Effector CD4-positive, alpha-beta T cell (primary cell): ENCODE data around the gene IRX4.

ENCODE experiments used
- DNase-seq: peaks from one replicate; pipeline ENCODE4 v3.0.0-alpha.2; 2020

Gene IRX4

GRCh38 chr5:1913578-1913977 is 30.9 kb upstream of the IRX4 start:
- DNase-seq, result no peak

GRCh38 chr5:1912951-1913565 is 30.3 kb upstream of the IRX4 start:
- DNase-seq, result no peak

GRCh38 chr5:1911773-1912235 is 29.1 kb upstream of the IRX4 start:
- no peak for DNase-seq

DNA sequence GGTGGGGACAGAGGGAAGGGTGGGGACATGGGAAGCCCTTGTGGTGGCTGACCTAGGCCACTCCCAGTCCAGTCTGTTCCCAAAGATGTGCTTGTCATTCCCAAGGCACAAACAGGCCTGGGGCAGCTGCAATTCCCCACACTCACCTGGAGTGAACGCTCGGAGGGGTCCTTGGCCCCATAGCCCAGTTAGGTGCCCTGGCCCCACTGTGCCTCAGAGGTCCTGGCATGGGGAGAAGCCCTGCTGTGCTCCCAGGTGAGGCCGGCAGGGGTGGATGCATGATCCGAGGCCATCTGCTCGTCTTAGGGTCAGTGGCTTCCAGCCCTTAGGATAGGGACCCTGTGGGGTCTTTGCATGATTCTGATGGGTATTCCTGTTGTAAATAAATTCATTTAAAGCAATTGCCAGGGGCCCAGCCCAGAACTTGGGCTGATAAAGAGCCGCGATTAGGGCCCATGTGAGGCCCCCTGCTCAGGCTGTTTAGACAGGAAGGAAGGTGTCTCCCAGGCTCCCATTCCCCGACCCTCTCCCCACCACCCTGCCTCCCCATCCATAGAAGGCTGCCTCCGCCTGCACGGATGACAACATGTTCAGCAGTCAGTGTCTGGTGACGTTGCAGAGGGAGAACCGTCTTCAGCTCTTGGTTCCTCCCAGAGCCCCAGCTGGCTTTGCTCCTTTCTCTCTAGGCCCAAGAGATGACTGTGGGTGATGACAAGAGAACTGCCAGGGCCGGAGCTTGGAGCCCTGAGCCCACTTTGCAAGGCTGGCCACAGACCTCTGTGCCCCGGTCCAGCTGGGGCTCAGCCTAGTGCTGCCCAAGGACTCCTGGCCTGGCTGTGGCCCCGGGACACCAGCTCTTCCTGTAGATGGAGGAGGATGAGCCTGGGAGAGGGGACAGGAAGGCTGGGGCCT is 28.4 kb upstream of the IRX4 start:
- no peak for DNase-seq

DNA sequence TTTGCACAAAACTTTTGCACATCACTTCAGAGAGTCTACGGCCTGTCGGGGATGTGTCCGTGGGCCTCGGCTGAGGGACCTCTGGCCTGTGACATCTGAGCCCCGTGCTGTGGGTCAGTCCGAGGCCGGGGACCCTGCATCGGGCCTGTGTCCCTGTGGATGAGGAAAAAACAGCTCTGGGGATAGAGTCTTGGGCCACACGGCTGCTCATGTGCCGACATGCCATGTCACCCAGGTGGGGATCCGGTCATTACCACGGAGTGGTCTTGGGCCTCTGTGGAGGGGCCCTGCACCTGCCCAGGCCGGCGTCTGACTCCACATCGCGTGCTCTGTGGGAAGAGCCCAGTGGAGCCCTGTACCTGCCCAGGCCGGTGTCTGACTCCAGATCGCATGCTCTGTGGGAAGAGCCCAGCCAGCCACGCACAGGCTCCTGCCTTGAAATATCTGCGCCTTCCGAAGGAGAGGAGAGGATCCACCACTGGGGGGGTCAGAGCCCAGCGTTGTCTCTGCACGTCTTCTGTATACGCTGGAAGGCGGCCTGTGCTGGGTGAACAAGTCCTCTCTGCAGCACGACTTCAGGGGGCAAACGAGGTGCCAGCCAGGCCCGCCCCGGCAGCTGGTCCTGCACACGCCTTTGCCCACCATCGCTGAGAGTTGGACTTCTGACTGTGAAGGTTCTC is 27.5 kb upstream of the IRX4 start:
- no peak for DNase-seq

DNA sequence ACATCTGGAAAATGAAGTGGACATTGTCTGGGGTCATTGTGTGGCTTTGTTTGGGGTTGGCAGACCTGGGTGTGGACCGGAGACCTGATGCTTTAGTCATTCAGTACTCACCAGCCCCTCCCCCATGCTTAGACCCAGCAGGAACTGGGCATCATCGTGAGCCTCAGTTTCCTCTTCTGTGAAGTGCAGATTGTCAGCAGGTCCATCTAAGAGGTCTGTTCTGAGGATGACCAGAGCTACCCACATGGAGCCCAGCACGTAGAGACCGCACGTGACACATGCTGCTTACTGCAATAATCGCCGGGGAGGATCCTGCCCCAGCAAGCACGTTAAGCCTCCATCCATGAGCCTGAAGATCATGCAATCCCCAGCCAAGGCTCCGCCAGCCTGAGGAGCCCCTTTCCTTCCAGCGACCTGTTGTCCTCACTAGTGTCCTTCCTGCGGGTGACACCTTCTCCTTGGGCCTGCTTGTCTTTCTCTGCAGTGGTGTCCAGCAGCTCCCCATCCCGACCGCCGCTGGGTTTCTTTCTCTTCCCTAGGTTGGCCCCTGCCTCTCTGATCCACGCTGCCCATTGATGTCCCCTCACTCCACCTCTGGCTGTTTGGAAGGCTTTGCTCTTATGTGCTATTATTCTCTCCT is 26.7 kb upstream of the IRX4 start:
- no peak for DNase-seq

- DNase-seq, result no peak
Observed at GRCh38 chr5:1908931-1909330, 26.2 kb upstream of the IRX4 start.

- no peak for DNase-seq
Observed at GRCh38 chr5:1907616-1908015, 24.9 kb upstream of the IRX4 start.

DNA sequence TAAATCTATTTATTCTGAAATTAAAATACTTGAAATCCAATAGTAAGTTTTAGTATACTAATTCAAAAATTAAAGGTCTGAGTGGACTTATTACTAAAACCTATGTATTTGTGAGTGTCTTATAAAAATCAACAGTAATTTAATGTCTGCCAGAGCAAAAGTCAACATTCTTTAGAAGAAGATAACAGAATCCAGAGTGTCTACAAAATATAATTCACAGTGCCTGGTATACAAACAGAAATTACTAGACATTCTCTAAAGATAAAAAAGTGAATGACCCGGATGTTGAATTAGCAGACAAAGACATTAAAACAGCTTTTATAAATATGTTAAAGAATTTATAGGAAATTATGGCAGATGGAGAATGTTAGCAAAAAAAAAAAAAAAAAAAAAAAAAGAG is 22.4 kb upstream of the IRX4 start:
- no peak for DNase-seq

- no peak for DNase-seq
Observed at GRCh38 chr5:1901983-1902382, 19.3 kb upstream of the IRX4 start.

DNA sequence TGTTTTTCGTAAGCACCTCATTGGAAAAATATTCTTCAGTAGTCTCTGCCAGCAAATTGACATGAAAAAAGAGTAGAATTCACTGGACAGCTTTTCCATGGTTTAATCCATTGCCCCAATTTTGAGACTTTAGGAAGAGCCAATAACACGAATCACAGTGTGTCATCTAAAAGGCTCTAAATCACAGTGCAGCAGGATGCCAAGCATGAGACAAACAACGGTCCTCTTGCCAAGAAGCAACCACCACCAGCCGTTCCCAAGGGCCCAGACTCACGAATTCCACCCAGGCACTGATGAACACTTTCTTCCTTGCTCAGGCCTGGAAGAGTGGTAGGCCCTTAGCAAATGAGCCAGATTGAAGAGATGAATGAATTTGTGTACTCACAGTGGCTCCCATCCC is 18.3 kb upstream of the IRX4 start:
- no peak for DNase-seq

GRCh38 chr5:1899201-1899600 is 16.5 kb upstream of the IRX4 start:
- DNase-seq, result no peak

- no peak for DNase-seq
Observed at GRCh38 chr5:1897816-1898450, 15.2 kb upstream of the IRX4 start.

DNA sequence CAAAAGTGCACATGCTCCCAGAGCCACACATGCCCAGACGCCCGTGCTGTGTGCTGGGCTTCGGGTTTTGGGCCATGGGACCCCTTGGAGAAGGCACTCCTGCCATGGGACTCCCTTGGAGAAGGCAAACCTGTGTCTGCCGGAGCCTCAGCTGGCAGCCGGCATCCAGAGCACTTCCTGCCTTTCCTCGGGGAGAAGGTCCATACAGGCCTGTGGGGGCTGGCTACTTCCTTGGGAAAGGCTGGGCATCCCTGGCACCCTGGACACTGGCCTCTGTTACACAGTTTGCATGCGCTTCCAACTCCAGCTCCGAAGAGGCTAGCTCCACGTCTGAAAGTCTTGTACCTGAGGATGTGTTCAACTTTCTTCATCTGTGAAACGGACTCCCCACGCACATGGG is 14.7 kb upstream of the IRX4 start:
- DNase-seq, result no peak

DNA sequence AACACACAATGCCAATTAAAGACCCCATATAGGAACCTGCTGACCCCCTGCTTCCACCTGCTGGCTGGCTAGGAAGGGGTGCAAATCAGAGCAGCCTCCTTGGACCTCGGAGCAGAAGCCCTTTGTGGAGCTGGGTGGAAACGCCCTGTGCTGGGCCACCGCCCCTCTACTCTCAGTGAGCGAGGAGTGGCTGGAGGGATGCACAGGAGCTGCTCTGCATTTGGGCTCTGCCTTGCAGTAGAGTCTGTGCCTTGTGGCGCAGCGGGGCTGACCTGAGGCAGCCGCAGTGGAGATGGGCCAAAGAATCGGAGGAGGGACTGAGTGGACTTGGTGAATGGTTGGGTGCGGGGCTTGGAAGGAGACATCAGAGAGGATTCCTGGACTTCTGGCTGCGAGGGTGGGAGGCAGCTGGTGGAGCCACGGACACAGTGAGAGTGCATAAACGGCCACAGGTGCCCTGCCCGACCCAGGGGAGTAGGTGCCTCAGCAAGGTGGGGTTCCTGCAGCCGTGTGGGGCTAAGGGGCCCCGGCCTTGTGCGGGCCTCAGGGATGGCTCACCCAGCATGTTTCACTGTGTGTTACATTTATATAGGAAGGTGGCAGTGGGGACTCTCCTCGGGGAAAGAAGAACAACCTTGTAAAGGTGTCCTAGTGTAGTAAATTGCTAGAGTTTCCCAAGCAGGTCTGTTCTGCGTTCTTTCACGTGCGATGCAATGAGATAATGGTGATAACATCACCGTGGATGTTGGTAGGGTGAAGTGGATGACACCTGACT is 14.1 kb upstream of the IRX4 start:
- DNase-seq, result no peak

DNA sequence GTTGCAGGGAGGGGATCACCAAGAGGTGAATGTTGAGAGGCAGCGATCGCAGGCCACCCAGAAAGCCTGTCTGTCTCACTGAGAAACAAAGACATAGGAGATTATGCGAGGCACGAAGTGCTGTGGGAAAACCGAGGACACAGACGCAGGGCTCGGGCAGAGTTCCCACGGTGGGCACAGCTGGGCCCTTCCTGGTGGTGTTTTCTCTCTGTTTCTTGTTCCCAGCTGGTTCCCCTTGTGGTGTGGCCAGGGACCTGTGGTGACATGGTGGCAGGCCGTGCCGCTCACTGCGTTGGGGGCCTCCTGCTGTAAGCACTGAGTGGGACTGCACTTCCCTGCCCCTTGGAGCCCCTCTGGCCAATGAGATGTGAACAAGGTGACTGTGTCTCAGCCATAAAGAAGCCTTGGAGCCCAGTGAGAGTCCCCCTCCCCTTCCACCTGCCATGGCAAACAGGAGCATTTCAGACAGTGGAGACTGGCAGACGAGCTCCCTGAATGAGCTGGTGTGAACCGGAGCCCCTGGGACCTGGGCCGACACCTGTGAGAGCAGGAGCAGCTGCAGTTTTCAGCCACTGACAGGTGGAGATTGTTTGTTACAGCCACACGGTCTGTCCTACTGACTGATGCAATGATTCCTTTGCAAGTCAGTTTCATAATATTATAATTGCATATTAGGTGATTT is 13.2 kb upstream of the IRX4 start:
- no peak for DNase-seq

DNA sequence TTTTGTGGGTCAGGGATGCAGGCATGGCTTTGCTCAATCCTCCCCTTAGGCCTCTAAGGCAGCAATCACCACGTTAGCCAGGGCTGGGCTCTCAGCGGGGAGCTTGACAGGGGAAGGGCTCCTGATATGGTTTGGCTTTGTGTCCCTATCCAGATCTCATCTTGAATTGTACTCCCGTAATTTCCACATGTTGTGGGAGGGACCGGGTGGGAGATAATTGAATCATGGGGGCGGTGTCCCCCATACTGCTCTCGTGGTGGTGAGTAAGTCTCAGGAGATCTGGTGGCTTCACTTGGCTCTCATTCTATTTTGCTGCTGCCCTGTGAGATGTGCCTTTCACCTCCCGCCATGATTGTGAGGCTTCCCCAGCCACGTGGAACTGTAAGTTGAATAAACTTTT is 11.5 kb upstream of the IRX4 start:
- no peak for DNase-seq

GRCh38 chr5:1893754-1894153 is 11.0 kb upstream of the IRX4 start:
- no peak for DNase-seq

- DNase-seq, result no peak
Observed at GRCh38 chr5:1892685-1893445, 10.1 kb upstream of the IRX4 start.

- DNase-seq, result no peak
Observed at GRCh38 chr5:1892211-1892610, 9.5 kb upstream of the IRX4 start.

GRCh38 chr5:1891391-1891790 is 8.7 kb upstream of the IRX4 start:
- no peak for DNase-seq
